ENCODE data around the gene SPATA16.

- no peak for TF ChIP-seq CDX4 (CRISPR knock-in tag; IDR thresholded peaks at IDR 0.05; ENCODE audit: borderline replicate concordance)
- TF ChIP-seq CTCF (IDR thresholded peaks at IDR 0.05), result no peak
- TF ChIP-seq ZBTB21 (CRISPR knock-in tag; IDR thresholded peaks at IDR 0.05; ENCODE audit: borderline replicate concordance), result no peak
- no peak for TF ChIP-seq ZBTB43 (CRISPR knock-in tag; IDR thresholded peaks at IDR 0.05)
- no peak for TF ChIP-seq MAX (CRISPR knock-in tag; IDR thresholded peaks at IDR 0.05)
- no peak for TF ChIP-seq FOXP4 (CRISPR knock-in tag; IDR thresholded peaks at IDR 0.05)
- no peak for TF ChIP-seq NR1H2 (CRISPR knock-in tag; IDR thresholded peaks at IDR 0.05)
- no peak for TF ChIP-seq E2F1 (CRISPR knock-in tag; IDR thresholded peaks at IDR 0.05)
- no peak for TF ChIP-seq ZNF281 (CRISPR knock-in tag; IDR thresholded peaks at IDR 0.05)
- no peak for TF ChIP-seq NR3C1 (CRISPR knock-in tag; conservative IDR thresholded peaks at IDR 0.05; ENCODE audit: low read depth)
- TF ChIP-seq ATF6 (CRISPR knock-in tag; IDR thresholded peaks at IDR 0.05), result no peak
Measured at GRCh38 chr3:173001622-173002021, 139.4 kb downstream of the SPATA16 start.
